Activated CD8-positive, alpha-beta memory T cell treated with anti-CD3 and anti-CD28 coated beads, Interleukin-2, amount 10 ng/mL, durations not matched to agents 7 days and 5 days (primary cell): ENCODE results near the gene PCDH1. TPM values are rescaled to one million over a fixed set of nuclear protein-coding genes. Genes with fewer than 3 reads are reported as not detected.

Source experiments
- ATAC-seq: fragments of 150-1000 bp; cut with Tn5 transposase; one replicate; pipeline ENCODE4 v1.10.0; 2021; ENCODE audit warnings: moderate library complexity
- CTCF ChIA-PET: fragments of 350-600 bp; sonication (Branson Sonifier 250); formaldehyde crosslinking; loops from one replicate; lab custom pipeline; 2021; ENCODE audit warnings: antibody characterized with exemption; lab: Charles Lee
- DNase-seq: peaks from one replicate; pipeline ENCODE4 v3.0.0-alpha.2; 2020
- H3K27ac Mint-ChIP-seq: one replicate; pipeline ENCODE4 v1.8.0; 2021; ENCODE audit warnings: mild to moderate bottlenecking, mixed read lengths
- H3K27me3 Mint-ChIP-seq: one replicate; pipeline ENCODE4 v1.8.0; 2021; ENCODE audit warnings: mixed read lengths
- H3K36me3 Mint-ChIP-seq: one replicate; pipeline ENCODE4 v1.8.0; 2021; ENCODE audit warnings: mild to moderate bottlenecking, mixed read lengths
- H3K4me1 Mint-ChIP-seq: one replicate; pipeline ENCODE4 v1.8.0; 2021; ENCODE audit warnings: mixed read lengths
- H3K4me3 Mint-ChIP-seq: one replicate; pipeline ENCODE4 v1.8.0; 2021; ENCODE audit warnings: mild to moderate bottlenecking, moderate library complexity, mixed read lengths
- H3K9me3 Mint-ChIP-seq: one replicate; pipeline ENCODE4 v1.8.0; 2022; ENCODE audit warnings: low read depth, mixed read lengths
- total RNA-seq, 2 experiments: library from RNA; stranded (reverse); gene quantifications; one replicate each; pipeline ENCODE4 v1.2.3, GENCODE V29; 2021

Gene PCDH1
- total RNA-seq, 2 experiments from 2014 or later, result not detected

- no peak for DNase-seq
- no peak overlapping the region for H3K4me3 Mint-ChIP-seq
- CTCF ChIA-PET, result interaction anchor here (0.9 to 5.0 kb wide), 7 partner anchors 8 to 600 kb away, joined by 3 to 50 read pairs (median 12); partner anchors contain the start of genes PCDH1 and PCDH12
- no peaks in the 10 kb centered on the region for H3K36me3 Mint-ChIP-seq
- H3K27ac Mint-ChIP-seq, result no peak overlapping the region
- no peaks in the 10 kb centered on the region for H3K4me1 Mint-ChIP-seq
- H3K9me3 Mint-ChIP-seq, result no peaks in the 10 kb centered on the region
- H3K27me3 Mint-ChIP-seq, result peaks cover 43% of the 10 kb centered on the region
- no peak for ATAC-seq
Measured at GRCh38 chr5:141889282-141889871, 11.2 kb upstream of the PCDH1 start.

- no peak for DNase-seq
- ATAC-seq, result no peak
- CTCF ChIA-PET, result interaction anchor here (2.1 to 11.9 kb wide), 3 partner anchors 40 to 187 kb away, joined by 5 to 333 read pairs (median 92); partner anchors contain the start of genes DELE1 and PCDH12
- H3K9me3 Mint-ChIP-seq, result no peaks in the 10 kb centered on the region
- H3K27ac Mint-ChIP-seq, result no peak overlapping the region
- peaks cover 9% of the 10 kb centered on the region for H3K4me1 Mint-ChIP-seq
- peaks cover 1% of the 10 kb centered on the region for H3K36me3 Mint-ChIP-seq
- H3K4me3 Mint-ChIP-seq, result no peak overlapping the region
- H3K27me3 Mint-ChIP-seq, result peaks cover 75% of the 10 kb centered on the region
Measured at GRCh38 chr5:141883892-141884318, 5.7 kb upstream of the PCDH1 start.

DNA sequence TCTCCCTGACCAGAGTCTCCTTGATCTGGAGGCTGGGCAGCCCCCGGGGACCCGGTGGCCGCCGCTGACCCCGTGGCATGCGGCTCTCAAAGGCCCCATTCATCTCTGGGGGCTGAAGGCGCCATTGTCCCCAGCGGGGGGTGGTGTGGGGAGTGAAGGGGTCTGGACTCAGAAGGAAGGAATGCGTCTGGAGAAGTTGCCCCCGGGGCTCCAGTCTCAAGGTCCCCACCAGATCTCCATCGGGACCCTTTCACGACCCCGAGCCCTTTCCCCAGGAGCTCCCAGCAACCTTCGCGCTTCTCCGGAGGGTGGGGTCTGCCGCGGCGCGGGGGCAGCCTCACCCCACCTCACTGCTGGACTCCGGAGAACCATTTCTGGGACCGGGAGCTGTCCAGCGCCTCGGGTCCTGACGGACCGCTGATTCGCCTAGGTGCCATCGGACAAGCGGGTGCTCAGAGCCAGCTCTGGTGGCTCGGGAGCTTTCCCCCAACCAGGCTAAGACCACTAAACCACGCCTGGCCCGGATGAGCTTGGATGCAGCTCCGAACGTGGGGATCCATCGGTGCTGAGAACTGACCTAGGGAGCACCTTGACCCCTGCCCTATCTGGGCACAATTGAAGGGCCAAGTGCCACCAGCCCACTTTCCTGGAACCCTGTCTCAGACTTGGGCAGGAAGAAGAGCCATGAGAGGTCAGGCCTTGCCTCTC is 5.1 kb upstream of the PCDH1 start:
- ATAC-seq (no peak), DNase-seq (peak; percentile 52)
- no peaks in the 10 kb centered on the region for H3K9me3 Mint-ChIP-seq
- H3K27ac Mint-ChIP-seq, result no peak overlapping the region
- peaks cover 78% of the 10 kb centered on the region for H3K27me3 Mint-ChIP-seq
- H3K36me3 Mint-ChIP-seq, result peaks cover 1% of the 10 kb centered on the region
- CTCF ChIA-PET, result interaction anchor here (2.1 to 11.9 kb wide), 4 partner anchors 41 to 187 kb away, joined by 5 to 333 read pairs (median 73); partner anchors contain the start of genes DELE1 and PCDH12
- H3K4me1 Mint-ChIP-seq, result peaks cover 14% of the 10 kb centered on the region
- no peak overlapping the region for H3K4me3 Mint-ChIP-seq

- Mint-ChIP-seq H3K4me3 (no peak overlapping the region), H3K9me3 (no peaks in the 10 kb centered on the region), H3K27ac (no peak overlapping the region), H3K4me1 (peaks cover 16% of the 10 kb centered on the region), H3K27me3 (peaks cover 82% of the 10 kb centered on the region), H3K36me3 (peaks cover 1% of the 10 kb centered on the region)
- DNase-seq (no peak), ATAC-seq (no peak)
- CTCF ChIA-PET, result interaction anchor here (1.2 to 11.9 kb wide), 6 partner anchors 35 to 217 kb away, joined by 4 to 333 read pairs (median 52); partner anchors contain the start of genes DELE1 and PCDH12
Measured at GRCh38 chr5:141882594-141883183, 4.5 kb upstream of the PCDH1 start.

DNA sequence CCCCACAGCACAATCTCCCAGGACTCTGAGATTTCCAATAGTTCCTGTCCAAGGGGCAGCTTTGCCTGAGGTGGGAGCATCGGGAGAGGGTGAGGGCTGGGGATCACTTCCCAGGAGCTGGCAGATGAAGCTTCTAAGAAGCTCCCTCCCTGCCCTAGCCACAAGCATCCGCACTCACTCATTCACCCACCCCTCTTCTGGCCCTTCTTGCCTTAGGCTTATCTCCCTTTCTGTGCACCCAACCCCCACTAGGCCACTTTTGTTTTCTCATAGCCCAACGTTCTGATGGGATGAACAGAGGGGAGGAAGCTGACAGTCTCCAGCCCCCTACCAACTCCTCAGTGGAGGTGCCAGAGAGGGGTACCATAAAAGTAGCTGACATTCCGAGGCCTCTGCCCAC is 3.7 kb upstream of the PCDH1 start:
- Mint-ChIP-seq H3K27ac (no peak overlapping the region), H3K4me3 (no peak overlapping the region), H3K9me3 (no peaks in the 10 kb centered on the region), H3K36me3 (peaks cover 1% of the 10 kb centered on the region), H3K27me3 (peaks cover 90% of the 10 kb centered on the region), H3K4me1 (peaks cover 22% of the 10 kb centered on the region)
- no peak for DNase-seq
- no peak for ATAC-seq
- CTCF ChIA-PET, result interaction anchor here (1.1 to 11.9 kb wide), 14 partner anchors 8 to 216 kb away, joined by 3 to 333 read pairs (median 5); partner anchors contain the start of genes DELE1, PCDH12 and RNF14

GRCh38 chr5:141880961-141881801 is 3.0 kb upstream of the PCDH1 start:
- no peak overlapping the region for H3K27ac Mint-ChIP-seq
- ATAC-seq (no peak), DNase-seq (no peak)
- H3K9me3 Mint-ChIP-seq, result no peaks in the 10 kb centered on the region
- CTCF ChIA-PET, result interaction anchor here (1.1 to 11.9 kb wide), 14 partner anchors 9 to 215 kb away, joined by 3 to 333 read pairs (median 5); partner anchors contain the start of genes PCDH12 and RNF14
- H3K27me3 Mint-ChIP-seq, result peaks cover 89% of the 10 kb centered on the region
- H3K4me3 Mint-ChIP-seq, result no peak overlapping the region
- H3K4me1 Mint-ChIP-seq, result peaks cover 22% of the 10 kb centered on the region
- peaks cover 1% of the 10 kb centered on the region for H3K36me3 Mint-ChIP-seq

- ATAC-seq (no peak), DNase-seq (no peak)
- peaks cover 1% of the 10 kb centered on the region for H3K36me3 Mint-ChIP-seq
- H3K4me1 Mint-ChIP-seq, result peaks cover 22% of the 10 kb centered on the region
- H3K27me3 Mint-ChIP-seq, result peaks cover 88% of the 10 kb centered on the region
- CTCF ChIA-PET, result interaction anchor here (0.8 to 11.9 kb wide), 33 partner anchors 10 to 263 kb away, joined by 3 to 333 read pairs (median 6); partner anchors contain the start of genes ARAP3, HDAC3, PCDH12 and RELL2
- no peak overlapping the region for H3K4me3 Mint-ChIP-seq
- H3K27ac Mint-ChIP-seq, result no peak overlapping the region
- no peaks in the 10 kb centered on the region for H3K9me3 Mint-ChIP-seq
Measured at GRCh38 chr5:141879941-141880738, 1.9 kb upstream of the PCDH1 start.

- Mint-ChIP-seq H3K9me3 (no peaks in the 10 kb centered on the region), H3K36me3 (peaks cover 1% of the 10 kb centered on the region), H3K4me3 (peak overlapping the region; percentile 38), H3K27me3 (peaks cover 88% of the 10 kb centered on the region), H3K27ac (no peak overlapping the region), H3K4me1 (peaks cover 22% of the 10 kb centered on the region)
- CTCF ChIA-PET, result interaction anchor here (0.6 to 11.9 kb wide), 52 partner anchors 8 to 264 kb away, joined by 3 to 333 read pairs (median 5); partner anchors contain the start of genes ARAP3, DELE1, FCHSD1 and HDAC3
- DNase-seq (no peak), ATAC-seq (no peak)
Measured at GRCh38 chr5:141879426-141879759, 1.2 kb upstream of the PCDH1 start.

DNA sequence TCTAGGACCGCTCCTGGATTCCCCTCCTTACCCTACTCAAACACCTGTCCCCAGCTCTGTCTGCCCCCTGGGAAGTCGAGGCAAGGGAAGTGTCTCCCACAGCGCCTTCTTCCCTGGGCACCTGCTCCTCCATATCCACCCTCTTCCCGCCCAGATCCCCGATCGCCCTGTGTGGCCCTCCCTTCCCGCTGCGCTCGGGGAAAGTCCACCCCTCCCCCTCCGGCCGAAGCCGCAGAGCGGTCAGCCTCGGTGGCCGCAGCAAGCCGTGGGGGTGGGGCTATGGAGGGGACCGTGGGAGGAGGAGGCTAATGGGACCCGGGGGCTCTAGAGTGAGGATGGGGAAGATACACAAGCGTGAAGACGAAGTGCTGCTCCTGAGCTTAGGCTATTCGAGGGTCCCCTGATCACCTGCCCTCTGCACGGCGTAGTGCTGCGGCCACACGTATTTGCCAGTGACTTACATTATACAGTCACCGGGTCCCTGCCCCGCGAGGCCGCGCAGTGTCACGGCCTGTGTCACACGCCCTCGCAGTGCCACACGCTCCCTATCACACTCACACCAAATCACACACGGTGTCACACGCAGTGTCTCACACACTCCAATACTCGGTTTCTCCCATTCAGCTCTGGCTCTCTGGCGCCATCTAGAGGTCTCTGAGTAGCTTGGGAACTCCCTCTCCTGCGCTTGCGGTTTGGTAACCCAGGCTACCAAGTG is 658 bp upstream of the PCDH1 start:
- CTCF ChIA-PET, result interaction anchor here (0.6 to 11.9 kb wide), 55 partner anchors 9 to 264 kb away, joined by 3 to 333 read pairs (median 5); partner anchors contain the start of genes ARAP3, DELE1, FCHSD1 and HDAC3
- Mint-ChIP-seq H3K4me3 (peak overlapping the region; percentile 38), H3K36me3 (peaks cover 1% of the 10 kb centered on the region), H3K27ac (peak overlapping the region; percentile 8), H3K27me3 (peaks cover 88% of the 10 kb centered on the region), H3K9me3 (no peaks in the 10 kb centered on the region), H3K4me1 (peaks cover 22% of the 10 kb centered on the region)
- peak; percentile 88 for ATAC-seq
- peak; percentile 91 for DNase-seq

GRCh38 chr5:141877356-141878185 is 639 bp downstream of the PCDH1 start:
- H3K4me3 Mint-ChIP-seq, result peak overlapping the region; percentile 0
- ATAC-seq, result no peak
- DNase-seq, result no peak
- no peak overlapping the region for H3K27ac Mint-ChIP-seq
- peaks cover 22% of the 10 kb centered on the region for H3K4me1 Mint-ChIP-seq
- peaks cover 83% of the 10 kb centered on the region for H3K27me3 Mint-ChIP-seq
- peaks cover 1% of the 10 kb centered on the region for H3K36me3 Mint-ChIP-seq
- CTCF ChIA-PET, result interaction anchor here (0.9 to 11.9 kb wide), 16 partner anchors 11 to 223 kb away, joined by 3 to 333 read pairs (median 8); partner anchors contain the start of genes ARAP3, DELE1 and PCDH12
- no peaks in the 10 kb centered on the region for H3K9me3 Mint-ChIP-seq
